ENCODE measurements around the gene RUNDC1. TPM values are rescaled to one million over a fixed set of nuclear protein-coding genes. Genes with fewer than 3 reads are reported as not detected.
"Not testable (repeated sequence)": the region's sequence is repeated elsewhere in the genome, so short reads cannot be mapped to it uniquely, and the experiment has no call there.

The RUNDC1 gene
- polyA plus RNA-seq (ENCODE audit: insufficient read length in 10 of 10): 1 to 10 TPM; 6.0 to 8.9 (median 7.5) TPM
- long read RNA-seq, donor 1, partial matches to known transcripts: 0 of 2 reads
- long read RNA-seq, donor 1, other reads (novel, unspliced or antisense): 0 of 2 reads
- long read RNA-seq, donor 2, partial matches to known transcripts: 0 of 1 reads
- long read RNA-seq, donor 2, other reads (novel, unspliced or antisense): 0 of 1 reads
- long read RNA-seq, donor 3, partial matches to known transcripts: 0 of 1 reads
- long read RNA-seq, donor 3, other reads (novel, unspliced or antisense): 0 of 1 reads
- long read RNA-seq, donor 4, partial matches to known transcripts: 0 of 1 reads
- long read RNA-seq, donor 4, other reads (novel, unspliced or antisense): 0 of 1 reads
- long read RNA-seq, donor 5, partial matches to known transcripts: 0 of 6 reads
- long read RNA-seq, donor 5, other reads (novel, unspliced or antisense): 0 of 6 reads
- long read RNA-seq, donor 6, partial matches to known transcripts: 0 of 2 reads
- long read RNA-seq, donor 6, other reads (novel, unspliced or antisense): 0 of 2 reads
- long read RNA-seq, donor 7, partial matches to known transcripts: 0 of 1 reads
- long read RNA-seq, donor 7, other reads (novel, unspliced or antisense): 0 of 1 reads
- long read RNA-seq, donor 8, partial matches to known transcripts: 0 of 2 reads
- long read RNA-seq, donor 8, other reads (novel, unspliced or antisense): 0 of 2 reads
- long read RNA-seq, donor 9: 0 reads

DNA sequence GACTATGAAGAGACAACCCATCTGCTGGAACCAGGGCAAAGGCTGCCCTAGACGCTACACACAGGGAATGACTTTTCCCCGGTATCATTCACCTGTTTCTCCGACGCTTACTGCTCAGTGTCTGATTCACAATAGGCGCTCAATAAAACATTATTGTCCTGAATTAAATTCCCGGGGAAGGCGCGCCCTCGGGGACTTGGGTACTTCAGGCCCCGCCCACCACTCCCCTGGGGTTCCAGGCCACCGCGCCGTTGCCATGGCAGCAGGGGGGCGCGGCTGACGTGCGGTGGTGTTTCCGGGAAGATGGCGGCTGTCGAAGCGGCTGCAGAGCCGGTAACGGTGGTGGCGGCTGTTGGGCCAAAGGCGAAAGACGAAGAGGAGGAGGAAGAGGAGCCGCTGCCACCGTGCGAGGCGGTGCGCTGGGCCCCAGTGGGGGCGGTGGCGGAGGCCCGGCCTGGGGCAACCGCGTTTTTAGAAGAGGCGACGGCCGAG lies at the start of gene RUNDC1:
TSS of gene RUNDC1 (plus strand) at position 292 of the 492 bp plus-strand sequence. CDS start at position 304, 12 bp downstream.
- peak; percentile 79 to 93 (median 92) for DNase-seq

GRCh38 chr17:42937712-42938596 lies 42.4 kb upstream of the RUNDC1 start:
- DNase-seq: peak; percentile 23 to 70 (median 52)

DNA sequence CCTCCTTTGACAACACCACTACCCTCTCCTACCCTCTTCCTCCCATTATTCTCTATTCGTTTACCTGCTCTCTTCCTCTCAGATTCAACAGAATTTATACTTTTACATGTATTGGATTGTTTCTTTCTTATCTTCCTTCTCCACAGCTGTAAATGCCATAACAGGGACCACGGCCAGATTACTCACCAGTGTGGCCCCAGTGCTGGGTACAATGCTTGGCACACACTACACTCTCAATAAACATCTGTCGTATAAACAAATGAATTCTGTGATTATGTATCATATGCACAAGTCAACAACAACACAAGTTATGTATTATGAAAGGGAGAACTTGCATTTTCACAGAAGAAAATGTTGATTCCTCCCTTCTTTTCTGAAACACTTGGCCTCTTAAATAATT lies 36.2 kb upstream of the RUNDC1 start:
- DNase-seq: no peak

- no peak for DNase-seq
These were observed 33.6 kb upstream of the RUNDC1 start for GRCh38 chr17:42946812-42947211.

GRCh38 chr17:42950044-42950783 lies 30.2 kb upstream of the RUNDC1 start:
- DNase-seq: no peak

DNA sequence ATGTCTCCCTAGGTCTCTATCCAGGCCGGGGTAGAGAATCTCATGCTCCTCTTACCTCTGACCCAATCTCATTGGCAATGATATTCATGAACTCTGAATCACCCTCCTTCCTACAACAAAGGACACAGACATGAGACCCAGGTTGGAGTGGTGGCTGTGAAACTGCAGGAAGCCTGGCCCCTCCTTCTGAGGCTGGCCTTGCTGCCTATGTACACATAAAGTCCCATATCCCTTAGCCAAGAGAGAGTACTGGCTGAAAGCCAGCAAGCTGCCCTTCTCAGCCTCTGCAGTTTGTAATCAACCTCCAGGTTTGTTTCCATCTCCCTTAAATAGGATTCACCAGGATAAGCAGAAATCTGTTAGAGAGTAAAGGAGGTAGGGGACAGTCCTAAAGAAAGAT lies 26.7 kb upstream of the RUNDC1 start:
- no peak for DNase-seq

- peak; percentile 93 to 98 (median 96) for DNase-seq
These were observed 16.0 kb upstream of the RUNDC1 start, which contains the start of gene AARSD1 for GRCh38 chr17:42964161-42964932. AARSD1 (minus strand) TSS chr17:42964454; CDS start chr17:42964440, 14 bp downstream.

GRCh38 chr17:42967925-42968324 lies 12.4 kb upstream of the RUNDC1 start:
- DNase-seq: no peak

DNA sequence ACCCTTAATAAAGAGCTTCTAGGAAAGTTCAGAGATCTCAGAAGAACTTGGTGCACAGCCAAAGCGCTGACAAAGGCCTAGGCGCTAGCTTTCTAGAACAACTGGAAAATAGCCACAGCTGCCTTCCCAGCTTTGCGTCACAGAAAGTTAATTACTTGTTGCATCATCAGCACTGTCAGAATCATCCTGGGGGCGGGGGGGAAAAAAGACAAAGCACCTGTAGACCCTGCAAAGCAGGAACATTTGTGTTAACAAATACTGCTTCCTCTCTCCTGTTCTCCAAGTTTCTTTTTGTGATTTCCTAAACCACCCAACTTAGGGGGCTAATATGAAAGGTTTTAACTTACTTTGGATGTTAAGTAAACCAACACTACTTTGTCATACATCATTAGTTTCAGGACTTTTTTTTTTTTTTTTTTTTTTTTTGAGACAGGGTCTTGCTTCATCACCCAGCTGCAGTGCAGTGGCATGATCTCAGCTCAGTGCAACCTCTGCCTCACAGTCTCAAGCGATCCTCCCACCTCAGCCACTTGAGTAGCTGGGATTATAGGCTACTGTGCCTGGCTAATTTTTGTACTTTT lies 11.3 kb upstream of the RUNDC1 start:
- no peak for DNase-seq

DNA sequence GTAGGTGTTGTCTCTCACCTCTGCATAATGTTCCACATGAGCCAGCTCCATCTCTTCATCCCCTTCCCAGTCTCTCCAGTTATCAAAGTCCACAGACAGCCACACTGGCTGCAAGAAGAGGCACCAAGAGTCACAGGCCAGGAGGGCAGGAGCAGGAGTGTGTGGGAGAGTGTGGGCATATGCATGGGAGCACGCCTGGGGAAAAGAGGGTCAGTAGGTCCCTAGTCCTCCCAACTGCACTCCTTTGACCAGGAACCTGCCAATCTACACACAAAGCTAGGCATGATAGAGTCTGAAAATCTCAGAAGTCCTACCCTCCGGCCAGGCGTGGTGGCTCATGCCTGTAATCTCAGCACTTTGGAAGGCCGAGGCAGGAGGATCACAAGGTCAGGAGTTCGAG lies 8.8 kb upstream of the RUNDC1 start:
- DNase-seq: no peak

GRCh38 chr17:42973323-42973722 lies 7.0 kb upstream of the RUNDC1 start:
- DNase-seq: not testable (repeated sequence)

GRCh38 chr17:42975265-42975664 lies 5.1 kb upstream of the RUNDC1 start:
- no peak for DNase-seq

GRCh38 chr17:42975701-42976100 lies 4.7 kb upstream of the RUNDC1 start:
- not testable (repeated sequence) for DNase-seq

GRCh38 chr17:42979511-42980273 lies 673 bp upstream of the RUNDC1 start, which contains the start of gene PTGES3L:
PTGES3L (minus strand) TSS chr17:42980080; CDS start chr17:42980053, 27 bp downstream.
- DNase-seq: peak; percentile 58 to 77 (median 73)

DNA sequence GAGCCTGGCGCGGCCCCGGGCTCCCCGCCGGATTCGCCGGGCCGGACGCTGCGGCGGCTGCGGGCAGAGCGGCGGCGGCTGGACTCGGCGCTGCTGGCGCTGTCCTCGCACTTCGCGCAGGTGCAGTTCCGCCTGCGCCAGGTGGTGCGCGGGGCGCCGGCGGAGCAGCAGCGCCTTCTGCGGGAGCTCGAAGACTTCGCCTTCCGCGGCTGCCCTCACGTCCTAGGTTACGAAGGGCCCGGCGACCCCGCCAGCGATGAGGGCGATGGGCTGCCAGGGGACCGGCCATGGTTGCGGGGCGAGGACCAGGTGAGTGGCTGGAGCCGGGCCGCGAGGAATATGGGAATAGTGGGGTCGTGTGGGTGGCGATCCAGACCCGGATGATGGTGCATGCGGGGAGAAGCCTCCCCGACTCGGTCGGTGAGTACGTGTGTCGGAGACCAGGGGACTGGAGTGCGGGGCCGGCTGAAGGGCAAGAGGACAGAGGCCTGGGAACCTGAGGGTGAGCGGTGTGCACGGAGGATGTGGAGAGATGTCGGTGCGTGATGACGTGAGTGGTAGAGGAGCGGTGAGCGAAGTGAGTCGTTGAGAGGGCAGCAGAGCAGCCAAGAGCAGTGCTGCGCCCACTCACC lies 517 bp downstream of the RUNDC1 start:
- peak in 2 of 3 donors; percentile 23 to 59 for DNase-seq

DNA sequence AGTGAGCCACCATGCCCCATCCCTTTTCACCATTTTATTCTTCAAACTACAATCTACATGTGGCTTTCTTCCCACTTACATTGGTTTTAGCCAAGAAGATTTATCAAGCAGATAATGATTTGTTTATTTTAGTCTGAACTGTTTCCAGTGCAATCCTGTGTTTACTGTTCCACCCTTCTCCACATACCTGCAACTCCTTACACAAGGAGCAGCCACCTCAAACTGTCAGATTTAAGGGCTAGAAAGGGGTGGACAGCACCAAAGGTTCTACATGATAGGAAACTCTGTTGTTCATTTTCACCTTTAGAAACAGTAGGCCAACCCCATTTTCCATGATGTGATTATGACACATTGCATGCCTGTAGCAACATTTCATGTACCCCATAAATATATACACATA lies 1.9 kb downstream of the RUNDC1 start:
- DNase-seq: no peak

GRCh38 chr17:42985225-42985624 lies 4.9 kb downstream of the RUNDC1 start:
- no peak for DNase-seq

- DNase-seq: no peak
These were observed 8.8 kb downstream of the RUNDC1 start for GRCh38 chr17:42989141-42989540.
